CD4-positive, alpha-beta T cell treated with Interleukin-4 for 1 hour (primary cell): ENCODE results near the gene LYPD5.
"Not testable (repeated sequence)": the region's sequence is repeated elsewhere in the genome, so short reads cannot be mapped to it uniquely, and the experiment has no call there.

Experiments used
- DNase-seq, 2 donors: peaks; one replicate each; pipeline ENCODE4 v3.0.0-alpha.2; 2020 to 2022

Gene LYPD5

GRCh38 chr19:43802216-43802951 is at the start of gene LYPD5:
Gene LYPD5 (minus strand): TSS chr19:43802447. CDS start chr19:43802380, 67 bp downstream.
- DNase-seq, result no peak

GRCh38 chr19:43848821-43849220 is 46.6 kb upstream of the LYPD5 start:
- DNase-seq, result no peak

GRCh38 chr19:43847884-43848283 is 45.6 kb upstream of the LYPD5 start:
- no peak for DNase-seq

GRCh38 chr19:43847246-43847645 is 45.0 kb upstream of the LYPD5 start:
- DNase-seq, result no peak

GRCh38 chr19:43842007-43842406 is 39.8 kb upstream of the LYPD5 start:
- no peak for DNase-seq

GRCh38 chr19:43839139-43839538 is 36.9 kb upstream of the LYPD5 start:
- no peak for DNase-seq

GRCh38 chr19:43826787-43827754 is 24.8 kb upstream of the LYPD5 start, which contains the start of gene ZNF283:
Gene ZNF283 (plus strand): TSS chr19:43827321. CDS start chr19:43833505, 6,184 bp downstream.
- DNase-seq, result peak; percentile 87 to 89

- not testable (repeated sequence) for DNase-seq
Measured at GRCh38 chr19:43824572-43824971, 22.3 kb upstream of the LYPD5 start.

GRCh38 chr19:43823856-43824255 is 21.6 kb upstream of the LYPD5 start:
- not testable (repeated sequence) for DNase-seq

- no peak for DNase-seq
Measured at GRCh38 chr19:43820884-43821215, 18.6 kb upstream of the LYPD5 start.

GRCh38 chr19:43820098-43820883 is 18.0 kb upstream of the LYPD5 start:
- DNase-seq, result peak; percentile 15 to 23

GRCh38 chr19:43818500-43818899 is 16.3 kb upstream of the LYPD5 start:
- DNase-seq, result no peak

- DNase-seq, result not testable (repeated sequence)
Measured at GRCh38 chr19:43817454-43817853, 15.2 kb upstream of the LYPD5 start.

- no peak for DNase-seq
Measured at GRCh38 chr19:43814663-43815352, 12.6 kb upstream of the LYPD5 start.

GRCh38 chr19:43812688-43813087 is 10.4 kb upstream of the LYPD5 start:
- peak in 1 of 2 donors; percentile 56 for DNase-seq

GRCh38 chr19:43812259-43812658 is 10.0 kb upstream of the LYPD5 start:
- no peak for DNase-seq

GRCh38 chr19:43811837-43812236 is 9.6 kb upstream of the LYPD5 start:
- no peak for DNase-seq

- DNase-seq, result peak in 1 of 2 donors; percentile 67
Measured at GRCh38 chr19:43809762-43810696, 7.8 kb upstream of the LYPD5 start.

GRCh38 chr19:43807651-43808050 is 5.4 kb upstream of the LYPD5 start:
- no peak for DNase-seq

- DNase-seq, result no peak
Measured at GRCh38 chr19:43806848-43807247, 4.6 kb upstream of the LYPD5 start.

- DNase-seq, result not testable (repeated sequence)
Measured at GRCh38 chr19:43806401-43806800, 4.2 kb upstream of the LYPD5 start.
